ENCODE measurements around the gene GSTT4. TPM values are rescaled to one million over a fixed set of nuclear protein-coding genes. Genes with fewer than 3 reads are reported as not detected.

GSTT4 gene
- polyA plus RNA-seq, 1 of the 3 experiments (the other 2 are of a cell fraction): not detected

- Histone ChIP-seq H3K4me3 (ENCODE audit: low read depth in 2 of 2, low read length in 1 of 2) (no peak overlapping the region), H3K4me2 (no peak overlapping the region), H3F3A (replicated peaks; ENCODE audit: insufficient read depth) (peaks cover 4% of the 10 kb centered on the region), H2AFZ (ENCODE audit: low read depth) (no peak overlapping the region), H3K27me3 (ENCODE audit: insufficient read depth) (no peaks in the 10 kb centered on the region), H3K79me2 (ENCODE audit: insufficient read depth) (no peaks in the 10 kb centered on the region), H3K36me3 (replicated peaks in 1 of 2; ENCODE audit: control insufficient read depth in 1 of 2, insufficient read depth in 2 of 2, low read length in 1 of 2) (peaks cover 44 to 67% of the 10 kb centered on the region in 2 experiments), H3K9ac (no peak overlapping the region), H3K9me3 (no peaks in the 10 kb centered on the region), H3K9me2 (no peaks in the 10 kb centered on the region), H3K27ac (ENCODE audit: low read depth in 2 of 2, low read length in 1 of 2) (no peak overlapping the region), H3K4me1 (ENCODE audit: control insufficient read depth in 1 of 2, insufficient read depth in 2 of 2, low read depth in 1 of 2, low read length in 1 of 2) (peaks cover 0 to 4% of the 10 kb centered on the region in 2 experiments; a peak in 2 of 4 replicates), H4K20me1 (ENCODE audit: insufficient read depth) (no peaks in the 10 kb centered on the region)
- CTCF ChIA-PET: interaction anchor here (1.0 kb wide), 1 partner anchor 13 kb away, joined by 4 read pairs; no protein-coding TSS in a partner anchor
- POLR2A ChIA-PET: no interaction called here
- no peak for TF ChIP-seq FOXJ3 (CRISPR knock-in tag; IDR thresholded peaks at IDR 0.05)
- 95% methylated on average over 10 of the region's 10 CpGs for WGBS (ENCODE audit: low lambda C conversion rate)
- no peak for DNase-seq
These were observed 48.4 kb upstream of the GSTT4 start for GRCh38 chr22:24053481-24054226.

DNA sequence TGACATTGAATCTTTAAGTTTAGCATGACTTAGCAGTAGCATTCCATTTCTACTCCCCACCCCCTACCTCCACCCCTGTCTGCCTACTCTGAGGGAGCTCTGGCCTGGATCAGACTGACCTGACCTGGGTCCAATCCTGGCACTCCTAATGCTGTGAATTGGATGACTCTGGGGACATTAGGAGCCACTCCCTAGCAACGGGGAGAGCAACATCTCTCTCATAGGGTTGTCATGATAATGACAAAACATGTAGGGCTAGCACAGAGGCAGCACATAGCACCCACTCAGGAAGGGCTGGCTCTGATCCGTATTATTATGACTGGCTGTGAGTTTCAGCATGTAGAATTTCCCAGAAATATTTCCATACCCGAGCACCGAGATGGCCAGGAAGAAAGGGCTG is 46.3 kb upstream of the GSTT4 start:
- H3K9me2 ChIP-seq: no peaks in the 10 kb centered on the region

DNA sequence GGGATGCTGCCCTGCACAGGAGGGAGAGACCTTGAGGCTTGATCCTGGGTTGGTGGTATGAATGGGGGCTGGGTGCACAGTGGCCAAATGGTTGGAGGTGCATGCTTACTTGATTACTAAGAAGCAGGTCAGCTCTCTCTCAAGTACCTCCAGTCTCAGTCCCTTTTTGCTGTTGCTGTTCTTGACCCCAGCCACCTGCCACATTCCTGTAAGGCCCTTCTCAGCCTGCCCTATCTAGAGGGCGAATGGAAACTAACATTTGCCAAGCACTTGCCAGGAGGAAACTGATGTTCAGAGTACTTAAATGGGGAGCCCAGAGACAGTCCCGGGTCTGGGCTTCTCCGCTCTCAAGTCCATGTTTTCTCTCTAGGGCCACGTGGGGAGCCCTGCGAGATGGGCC is 45.8 kb upstream of the GSTT4 start:
- CTCF ChIA-PET: no interaction called here
- no peak overlapping the region for H3K4me3 ChIP-seq (ENCODE audit: low read depth in 2 of 2, low read length in 1 of 2)
- H3F3A ChIP-seq (replicated peaks; ENCODE audit: insufficient read depth): no peaks in the 10 kb centered on the region
- no peak overlapping the region for H3K4me2 ChIP-seq
- no peaks in the 10 kb centered on the region for H3K9me3 ChIP-seq
- H3K36me3 ChIP-seq (replicated peaks in 1 of 2; ENCODE audit: control insufficient read depth in 1 of 2, insufficient read depth in 2 of 2, low read length in 1 of 2): peaks cover 28 to 50% of the 10 kb centered on the region in 2 experiments
- no peaks in the 10 kb centered on the region for H3K9me2 ChIP-seq
- no peak overlapping the region for H2AFZ ChIP-seq (ENCODE audit: low read depth)
- POLR2A ChIA-PET: no interaction called here
- no peaks in the 10 kb centered on the region for H3K27me3 ChIP-seq (ENCODE audit: insufficient read depth)
- H3K4me1 ChIP-seq (ENCODE audit: control insufficient read depth in 1 of 2, insufficient read depth in 2 of 2, low read depth in 1 of 2, low read length in 1 of 2): no peaks in the 10 kb centered on the region; a peak in 1 of 4 replicates
- H4K20me1 ChIP-seq (ENCODE audit: insufficient read depth): no peaks in the 10 kb centered on the region
- WGBS (ENCODE audit: low lambda C conversion rate): 89% methylated on average over 1 of the region's 5 CpGs
- DNase-seq: no peak
- no peaks in the 10 kb centered on the region for H3K79me2 ChIP-seq (ENCODE audit: insufficient read depth)
- H3K9ac ChIP-seq: no peak overlapping the region
- H3K27ac ChIP-seq (ENCODE audit: low read depth in 2 of 2, low read length in 1 of 2): no peak overlapping the region
- TF ChIP-seq, protein P1, sequence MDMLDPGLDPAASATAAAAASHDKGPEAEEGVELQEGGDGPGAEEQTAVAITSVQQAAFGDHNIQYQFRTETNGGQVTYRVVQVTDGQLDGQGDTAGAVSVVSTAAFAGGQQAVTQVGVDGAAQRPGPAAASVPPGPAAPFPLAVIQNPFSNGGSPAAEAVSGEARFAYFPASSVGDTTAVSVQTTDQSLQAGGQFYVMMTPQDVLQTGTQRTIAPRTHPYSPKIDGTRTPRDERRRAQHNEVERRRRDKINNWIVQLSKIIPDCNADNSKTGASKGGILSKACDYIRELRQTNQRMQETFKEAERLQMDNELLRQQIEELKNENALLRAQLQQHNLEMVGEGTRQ (IDR thresholded peaks at IDR 0.05; ENCODE audit: borderline replicate concordance, low read depth, low read length): no peak
- TF ChIP-seq NRF1 (IDR thresholded peaks at IDR 0.05; ENCODE audit: low read depth, low read length) (no peak), POLR2AphosphoS5 (IDR thresholded peaks at IDR 0.05; ENCODE audit: low read depth, low read length) (no peak), ELF1 (IDR thresholded peaks at IDR 0.05) (no peak), TEAD4 (IDR thresholded peaks at IDR 0.05; ENCODE audit: borderline replicate concordance, insufficient read depth) (no peak), FOXM1 (IDR thresholded peaks at IDR 0.05; ENCODE audit: low read depth) (no peak), RXRA (IDR thresholded peaks at IDR 0.05; ENCODE audit: borderline replicate concordance, low read depth) (no peak), USF1 (IDR thresholded peaks at IDR 0.05; ENCODE audit: borderline replicate concordance, low read depth) (no peak), TCF12 (IDR thresholded peaks at IDR 0.05) (no peak), JUND (IDR thresholded peaks at IDR 0.05) (no peak), EP300 (IDR thresholded peaks at IDR 0.05; ENCODE audit: borderline replicate concordance in 1 of 2, low read depth in 1 of 2, low read length in 1 of 2) (no peak)
- TF ChIP-seq, protein P2, sequence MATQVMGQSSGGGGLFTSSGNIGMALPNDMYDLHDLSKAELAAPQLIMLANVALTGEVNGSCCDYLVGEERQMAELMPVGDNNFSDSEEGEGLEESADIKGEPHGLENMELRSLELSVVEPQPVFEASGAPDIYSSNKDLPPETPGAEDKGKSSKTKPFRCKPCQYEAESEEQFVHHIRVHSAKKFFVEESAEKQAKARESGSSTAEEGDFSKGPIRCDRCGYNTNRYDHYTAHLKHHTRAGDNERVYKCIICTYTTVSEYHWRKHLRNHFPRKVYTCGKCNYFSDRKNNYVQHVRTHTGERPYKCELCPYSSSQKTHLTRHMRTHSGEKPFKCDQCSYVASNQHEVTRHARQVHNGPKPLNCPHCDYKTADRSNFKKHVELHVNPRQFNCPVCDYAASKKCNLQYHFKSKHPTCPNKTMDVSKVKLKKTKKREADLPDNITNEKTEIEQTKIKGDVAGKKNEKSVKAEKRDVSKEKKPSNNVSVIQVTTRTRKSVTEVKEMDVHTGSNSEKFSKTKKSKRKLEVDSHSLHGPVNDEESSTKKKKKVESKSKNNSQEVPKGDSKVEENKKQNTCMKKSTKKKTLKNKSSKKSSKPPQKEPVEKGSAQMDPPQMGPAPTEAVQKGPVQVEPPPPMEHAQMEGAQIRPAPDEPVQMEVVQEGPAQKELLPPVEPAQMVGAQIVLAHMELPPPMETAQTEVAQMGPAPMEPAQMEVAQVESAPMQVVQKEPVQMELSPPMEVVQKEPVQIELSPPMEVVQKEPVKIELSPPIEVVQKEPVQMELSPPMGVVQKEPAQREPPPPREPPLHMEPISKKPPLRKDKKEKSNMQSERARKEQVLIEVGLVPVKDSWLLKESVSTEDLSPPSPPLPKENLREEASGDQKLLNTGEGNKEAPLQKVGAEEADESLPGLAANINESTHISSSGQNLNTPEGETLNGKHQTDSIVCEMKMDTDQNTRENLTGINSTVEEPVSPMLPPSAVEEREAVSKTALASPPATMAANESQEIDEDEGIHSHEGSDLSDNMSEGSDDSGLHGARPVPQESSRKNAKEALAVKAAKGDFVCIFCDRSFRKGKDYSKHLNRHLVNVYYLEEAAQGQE (IDR thresholded peaks at IDR 0.05; ENCODE audit: low read depth, low read length): no peak
- TF ChIP-seq, protein P3, sequence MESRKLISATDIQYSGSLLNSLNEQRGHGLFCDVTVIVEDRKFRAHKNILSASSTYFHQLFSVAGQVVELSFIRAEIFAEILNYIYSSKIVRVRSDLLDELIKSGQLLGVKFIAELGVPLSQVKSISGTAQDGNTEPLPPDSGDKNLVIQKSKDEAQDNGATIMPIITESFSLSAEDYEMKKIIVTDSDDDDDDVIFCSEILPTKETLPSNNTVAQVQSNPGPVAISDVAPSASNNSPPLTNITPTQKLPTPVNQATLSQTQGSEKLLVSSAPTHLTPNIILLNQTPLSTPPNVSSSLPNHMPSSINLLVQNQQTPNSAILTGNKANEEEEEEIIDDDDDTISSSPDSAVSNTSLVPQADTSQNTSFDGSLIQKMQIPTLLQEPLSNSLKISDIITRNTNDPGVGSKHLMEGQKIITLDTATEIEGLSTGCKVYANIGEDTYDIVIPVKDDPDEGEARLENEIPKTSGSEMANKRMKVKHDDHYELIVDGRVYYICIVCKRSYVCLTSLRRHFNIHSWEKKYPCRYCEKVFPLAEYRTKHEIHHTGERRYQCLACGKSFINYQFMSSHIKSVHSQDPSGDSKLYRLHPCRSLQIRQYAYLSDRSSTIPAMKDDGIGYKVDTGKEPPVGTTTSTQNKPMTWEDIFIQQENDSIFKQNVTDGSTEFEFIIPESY (IDR thresholded peaks at IDR 0.05; ENCODE audit: borderline replicate concordance, low read depth): no peak

More for the DNA sequence above, 46.3 kb upstream of the GSTT4 start:
- no peaks in the 10 kb centered on the region; a peak in 1 of 4 replicates for H3K4me1 ChIP-seq (ENCODE audit: control insufficient read depth in 1 of 2, insufficient read depth in 2 of 2, low read depth in 1 of 2, low read length in 1 of 2)
- DNase-seq: no peak
- H3K27me3 ChIP-seq (ENCODE audit: insufficient read depth): no peaks in the 10 kb centered on the region
- no peak for TF ChIP-seq TCF12 (IDR thresholded peaks at IDR 0.05)
- no peaks in the 10 kb centered on the region for H3F3A ChIP-seq (replicated peaks; ENCODE audit: insufficient read depth)
- H4K20me1 ChIP-seq (ENCODE audit: insufficient read depth): no peaks in the 10 kb centered on the region
- 92% methylated on average over 4 of the region's 4 CpGs for WGBS (ENCODE audit: low lambda C conversion rate)
- ChIA-PET CTCF (no interaction called here), POLR2A (no interaction called here)
- H3K79me2 ChIP-seq (ENCODE audit: insufficient read depth): no peaks in the 10 kb centered on the region
- no peak overlapping the region for H3K4me3 ChIP-seq (ENCODE audit: low read depth in 2 of 2, low read length in 1 of 2)
- no peak overlapping the region for H3K9ac ChIP-seq
- H3K4me2 ChIP-seq: no peak overlapping the region
- no peak overlapping the region for H3K27ac ChIP-seq (ENCODE audit: low read depth in 2 of 2, low read length in 1 of 2)
- H3K36me3 ChIP-seq (replicated peaks in 1 of 2; ENCODE audit: control insufficient read depth in 1 of 2, insufficient read depth in 2 of 2, low read length in 1 of 2): peaks cover 34 to 55% of the 10 kb centered on the region in 2 experiments
- no peak overlapping the region for H2AFZ ChIP-seq (ENCODE audit: low read depth)
- no peaks in the 10 kb centered on the region for H3K9me3 ChIP-seq
